Tongue (tissue), 2 donors: ENCODE measurements around the gene RPL39L. TPM values are rescaled to one million over a fixed set of nuclear protein-coding genes. Genes with fewer than 3 reads are reported as not detected.
"Not testable (repeated sequence)": the region's sequence is repeated elsewhere in the genome, so short reads cannot be mapped to it uniquely, and the experiment has no call there.

Experiments used
- DNase-seq: peaks from one replicate; pipeline ENCODE4 v3.0.0-alpha.2; 2015
- total RNA-seq: library from RNA; depleted of rRNA; stranded (reverse); fragments of >200 nt; gene quantifications from one replicate; pipeline ENCODE4 v1.2.3, GENCODE V29; 2014

RPL39L gene
- 3.0 TPM for total RNA-seq

DNA sequence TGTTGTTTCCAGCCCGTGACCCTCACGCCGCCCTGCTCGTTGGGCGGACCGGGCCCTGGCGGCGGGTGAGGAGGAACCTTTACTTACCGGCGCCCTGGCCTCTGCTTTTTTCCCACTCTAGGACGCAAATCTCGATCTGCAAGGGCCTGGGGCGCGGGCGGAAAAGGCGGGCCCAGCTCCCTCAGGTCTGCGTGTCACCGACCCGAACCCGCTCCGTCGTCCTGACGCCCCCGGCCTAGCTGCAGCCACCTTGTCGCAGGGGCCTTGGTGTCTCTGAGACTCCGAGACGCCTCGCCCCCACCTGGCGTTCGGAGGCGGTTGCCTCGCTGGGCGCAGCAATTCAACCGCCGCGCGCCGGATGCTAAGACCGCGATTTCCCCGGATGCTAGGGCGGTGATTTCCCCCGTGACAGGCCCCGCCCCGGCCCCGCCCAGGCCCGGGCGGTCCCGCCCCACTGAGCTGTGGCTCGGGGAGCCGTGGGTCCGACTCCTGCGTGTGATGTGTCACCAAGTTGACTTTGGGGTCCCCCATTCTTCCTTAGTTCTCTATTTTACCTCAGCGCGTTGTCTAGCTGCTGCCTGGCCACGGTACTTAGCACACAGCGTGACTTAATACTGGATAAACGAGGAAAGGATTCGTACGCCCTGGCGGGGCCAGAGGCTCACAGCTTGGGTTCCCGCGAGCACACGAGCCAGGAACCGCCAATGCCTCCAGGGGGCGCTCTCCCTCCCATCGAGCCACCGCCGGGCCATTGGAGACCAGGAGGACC is at the start of gene RPL39L:
TSS of gene RPL39L (minus strand) at position 371 of the 769 bp plus-strand sequence. CDS start 18,196 bp downstream, outside the sequence.
- DNase-seq = peak; percentile 91

GRCh38 chr3:187188931-187189330 is 49.6 kb upstream of the RPL39L start:
- DNase-seq = no peak

- DNase-seq = peak; percentile 38
Observed at GRCh38 chr3:187186801-187187421, 47.6 kb upstream of the RPL39L start.

DNA sequence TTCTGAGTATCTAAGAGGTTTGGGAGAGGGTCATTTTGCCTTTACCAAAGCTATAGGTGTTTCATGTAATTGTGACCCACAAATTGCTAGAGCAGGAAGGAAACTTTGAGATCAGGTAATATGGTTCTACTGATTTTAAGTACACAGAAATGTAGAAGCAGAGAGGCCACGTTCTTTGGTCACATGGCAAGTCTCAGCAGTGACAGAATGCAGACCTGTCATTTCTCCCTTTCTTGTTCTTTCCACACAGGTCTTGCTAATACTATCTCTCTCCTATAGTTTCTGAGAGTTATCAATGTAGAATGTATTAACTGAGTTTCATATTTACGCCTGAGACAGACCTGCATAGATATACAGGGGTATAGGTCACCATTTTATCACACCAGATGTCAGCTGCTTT is 47.1 kb upstream of the RPL39L start:
- DNase-seq = no peak

DNA sequence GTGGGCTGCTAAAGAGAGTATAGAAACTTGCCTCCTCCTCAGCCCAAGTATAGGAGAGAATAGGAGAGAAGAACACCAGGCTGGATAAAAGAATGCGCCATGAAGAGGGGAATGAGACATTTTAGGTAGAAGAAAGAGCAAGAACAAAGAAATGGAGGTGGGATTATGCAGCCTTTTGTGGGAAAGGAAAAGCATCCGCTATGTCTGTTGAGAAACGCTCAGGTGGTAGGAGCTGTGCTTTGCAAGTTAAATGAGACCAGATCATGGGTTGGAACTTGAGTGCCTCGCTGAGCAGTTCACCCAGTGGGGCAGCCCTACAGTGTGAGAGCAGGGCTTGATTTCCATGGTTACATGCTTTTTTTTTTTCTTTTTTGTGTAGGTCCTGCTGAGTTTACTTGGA is 46.5 kb upstream of the RPL39L start:
- no peak for DNase-seq

DNA sequence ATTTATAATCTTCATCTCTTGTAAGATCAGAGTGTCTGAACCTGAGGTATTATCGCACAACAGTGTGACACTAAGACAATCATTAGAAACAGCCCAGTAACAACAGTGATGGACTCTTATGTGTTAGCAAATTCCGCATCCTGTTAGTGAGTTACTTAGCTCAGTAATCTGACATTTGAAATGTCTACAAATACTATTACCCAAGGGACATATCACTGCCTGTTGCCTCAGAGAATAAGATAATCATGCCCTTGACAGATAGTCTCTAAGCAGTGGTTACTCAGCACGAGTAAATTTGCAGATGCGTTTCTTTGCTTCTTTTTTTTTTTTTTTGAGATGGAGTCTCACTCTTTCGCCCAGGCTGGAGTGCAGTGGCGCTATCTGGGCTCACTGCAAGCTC is 44.6 kb upstream of the RPL39L start:
- no peak for DNase-seq

DNA sequence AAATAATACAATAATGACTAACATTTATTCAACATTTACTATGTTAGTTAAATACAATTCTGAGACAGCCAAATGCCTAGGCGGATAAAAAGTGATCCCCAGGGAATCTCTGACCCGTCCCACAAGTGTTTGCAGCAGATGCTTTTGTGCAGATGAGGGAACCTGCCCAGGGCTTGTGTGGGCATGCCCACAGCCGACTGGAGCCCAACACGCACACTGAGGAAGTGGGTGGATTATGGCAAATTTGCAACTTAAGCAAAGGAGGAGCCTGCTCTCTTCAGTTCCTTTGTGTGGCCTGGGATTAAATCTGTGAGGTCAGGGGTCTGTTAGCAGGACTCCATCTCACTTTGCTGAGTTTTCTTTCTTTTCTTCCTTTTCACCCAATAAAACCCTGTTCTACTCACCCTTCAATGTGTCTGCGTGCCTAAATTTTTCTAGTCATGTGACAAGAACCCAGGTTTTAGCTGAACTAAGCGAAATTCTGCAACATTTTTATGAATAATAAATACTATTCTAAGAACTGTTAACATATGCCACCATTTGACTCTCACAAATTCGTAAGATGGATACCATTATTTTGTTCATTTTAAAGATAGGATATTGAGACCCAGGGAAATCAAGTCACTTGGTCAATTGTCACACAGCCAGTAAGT is 44.0 kb upstream of the RPL39L start:
- no peak for DNase-seq

DNA sequence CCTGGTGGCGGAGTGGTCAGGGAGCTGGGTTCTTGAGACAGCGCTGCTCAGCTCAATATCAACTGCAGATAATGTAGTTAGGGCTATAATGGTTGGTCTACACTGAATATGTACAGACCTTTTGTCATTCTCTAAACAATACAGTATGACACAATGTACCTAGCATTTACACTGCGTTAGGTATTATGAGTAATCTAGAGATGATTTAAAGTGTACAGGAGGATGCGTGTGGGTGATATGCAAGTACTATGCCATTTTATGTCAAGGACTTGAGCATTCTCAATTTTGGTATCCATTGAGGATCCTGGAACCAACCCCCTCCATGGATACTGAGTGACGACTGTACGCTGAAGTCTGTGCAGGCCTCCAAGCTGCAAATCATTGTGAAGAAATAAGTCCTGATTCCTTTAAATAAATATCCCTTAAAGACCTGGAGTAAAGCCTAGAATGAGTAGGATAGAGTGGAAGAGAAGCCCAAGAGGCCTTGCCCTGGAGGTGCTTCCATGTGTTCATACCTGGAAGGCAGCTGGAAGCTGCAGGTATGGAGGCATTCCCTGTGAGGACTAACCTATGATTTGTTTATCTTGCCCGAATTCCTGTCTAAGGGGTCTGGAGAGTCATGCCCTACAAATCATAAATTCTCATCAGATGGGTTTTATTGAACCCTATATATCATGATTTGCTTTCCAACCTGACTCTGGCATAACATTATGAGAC is 42.3 kb upstream of the RPL39L start:
- no peak for DNase-seq

DNA sequence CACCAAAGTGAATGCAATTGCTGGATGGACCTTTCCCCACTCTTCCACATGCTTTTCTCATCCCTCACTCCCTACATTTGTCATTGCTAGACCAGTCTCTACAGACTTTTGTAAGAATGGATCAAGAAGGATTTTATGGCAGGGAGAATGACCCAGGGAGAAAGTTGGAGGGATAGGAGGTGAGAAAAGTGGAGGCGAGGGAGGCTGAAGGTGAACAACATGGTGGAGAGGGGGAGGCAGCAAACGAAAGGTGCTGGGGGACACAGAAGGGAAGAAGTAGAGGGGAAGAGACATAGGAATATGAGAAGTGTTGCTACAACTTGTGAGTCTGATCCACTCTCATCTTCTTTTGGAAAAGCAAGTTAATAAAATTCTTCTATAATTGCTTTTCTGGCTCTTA is 33.6 kb upstream of the RPL39L start:
- no peak for DNase-seq

- DNase-seq = not testable (repeated sequence)
Observed at GRCh38 chr3:187170911-187171310, 31.6 kb upstream of the RPL39L start.

GRCh38 chr3:187169231-187169960 is 30.1 kb upstream of the RPL39L start:
- no peak for DNase-seq

DNA sequence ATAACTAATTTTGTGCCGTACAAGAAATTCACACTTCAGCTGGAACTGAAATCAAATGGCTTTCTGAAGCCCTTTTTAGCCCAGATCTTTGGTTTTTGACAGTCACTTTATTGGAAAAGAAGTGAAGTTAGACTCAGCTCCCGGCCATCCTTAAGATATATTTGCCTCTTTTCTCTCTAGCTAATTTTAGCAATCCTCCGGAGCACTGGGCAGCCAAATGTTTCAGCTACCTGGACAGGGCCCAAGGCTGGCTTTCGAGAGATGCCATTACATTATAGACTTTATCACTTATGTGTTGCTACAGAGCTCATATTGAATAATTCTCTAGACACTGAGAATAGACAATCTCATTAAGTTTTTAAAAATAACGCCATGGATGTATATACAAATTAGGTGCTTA is 28.5 kb upstream of the RPL39L start:
- DNase-seq = no peak

DNA sequence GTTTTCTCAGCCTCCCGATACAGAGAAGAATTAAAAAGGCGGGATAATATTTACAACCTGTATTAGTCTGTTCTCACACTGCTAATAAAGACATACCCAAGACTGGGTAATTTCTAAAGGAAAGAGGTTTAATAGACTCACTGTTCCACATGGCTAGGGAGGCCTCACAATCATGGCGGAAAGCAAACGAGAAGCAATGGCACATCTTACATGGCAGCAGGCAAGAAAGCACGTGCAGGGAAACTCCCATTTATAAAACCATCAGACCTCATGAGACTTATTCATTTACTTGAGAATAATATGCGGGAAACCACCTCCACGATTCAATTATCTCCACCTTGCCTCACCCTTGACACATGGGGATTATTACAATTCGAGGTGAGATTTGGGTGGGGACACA is 27.5 kb upstream of the RPL39L start:
- DNase-seq = no peak

- peak; percentile 84 for DNase-seq
Observed at GRCh38 chr3:187165144-187165543, 25.8 kb upstream of the RPL39L start.

DNA sequence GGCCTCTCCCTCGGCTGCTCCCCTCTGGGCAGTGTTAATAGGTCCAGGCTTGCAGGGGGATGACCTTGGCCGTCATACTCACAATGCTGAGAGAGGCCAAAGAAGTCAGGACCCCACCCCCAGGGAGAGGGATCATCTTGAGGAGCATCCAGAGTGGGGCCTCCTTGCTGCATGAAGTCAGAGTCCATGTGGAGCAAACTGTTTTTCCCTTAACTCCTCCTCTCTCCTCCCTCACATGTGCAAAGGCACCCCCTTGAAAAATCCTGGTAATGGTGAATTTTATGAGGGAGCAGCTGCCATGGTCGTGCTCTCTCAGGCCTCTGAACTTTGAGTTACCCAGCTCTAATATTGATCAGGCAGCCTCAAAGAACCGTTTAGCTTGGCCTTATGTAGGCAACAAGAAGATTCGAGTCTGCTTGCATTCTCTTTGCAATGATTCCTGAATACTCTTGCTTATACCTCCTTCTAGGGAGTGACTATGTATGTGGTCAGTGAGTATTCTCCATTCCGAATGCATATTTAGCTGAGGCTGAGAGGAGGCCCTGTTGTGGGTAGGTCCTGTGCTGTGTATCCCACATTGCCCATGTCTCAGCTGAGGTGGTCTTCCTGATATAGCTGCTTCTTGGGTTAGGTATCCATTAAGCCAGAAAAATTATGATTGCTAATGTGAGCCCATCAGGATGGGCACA is 23.1 kb upstream of the RPL39L start:
- DNase-seq = no peak

GRCh38 chr3:187161556-187161955 is 22.3 kb upstream of the RPL39L start:
- DNase-seq = no peak

DNA sequence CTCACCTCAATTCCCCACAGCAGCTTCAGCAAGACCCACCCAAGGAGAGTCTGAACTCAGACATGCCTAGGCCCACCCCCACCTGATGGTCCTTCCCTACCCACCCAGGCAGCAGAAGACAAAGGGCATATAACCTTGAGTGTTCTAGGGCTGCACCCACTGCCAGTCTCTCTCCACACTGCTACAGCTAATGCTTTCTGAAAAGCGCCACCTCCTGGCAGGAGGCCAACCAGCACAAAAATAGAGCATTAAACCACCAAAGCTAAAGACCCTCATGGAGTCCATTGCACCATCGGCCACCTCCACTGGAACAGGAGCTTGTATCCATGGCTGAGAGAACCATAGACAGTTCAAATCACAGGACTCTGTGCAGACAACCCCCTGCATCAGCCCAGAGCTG is 11.3 kb upstream of the RPL39L start:
- DNase-seq = no peak

DNA sequence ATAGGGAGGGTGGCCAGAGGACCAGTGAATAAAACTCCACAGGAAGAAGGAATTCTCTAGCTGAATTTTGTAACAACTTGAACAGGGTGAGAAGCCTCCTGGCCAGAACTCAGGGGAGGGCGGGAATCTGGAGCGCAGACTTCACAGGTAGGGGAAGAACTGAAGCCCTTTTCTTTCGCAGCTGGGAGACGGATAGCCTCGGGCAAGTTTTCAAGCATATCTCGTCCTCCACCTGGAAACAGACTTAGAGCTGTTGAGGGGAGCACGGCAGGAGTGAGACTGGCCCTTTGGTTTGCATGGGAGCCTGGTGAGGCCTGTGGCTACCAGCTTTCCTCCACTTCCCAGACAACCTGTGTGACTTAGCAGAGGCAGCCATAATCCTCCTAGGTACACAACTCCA is 10.9 kb upstream of the RPL39L start:
- DNase-seq = no peak

DNA sequence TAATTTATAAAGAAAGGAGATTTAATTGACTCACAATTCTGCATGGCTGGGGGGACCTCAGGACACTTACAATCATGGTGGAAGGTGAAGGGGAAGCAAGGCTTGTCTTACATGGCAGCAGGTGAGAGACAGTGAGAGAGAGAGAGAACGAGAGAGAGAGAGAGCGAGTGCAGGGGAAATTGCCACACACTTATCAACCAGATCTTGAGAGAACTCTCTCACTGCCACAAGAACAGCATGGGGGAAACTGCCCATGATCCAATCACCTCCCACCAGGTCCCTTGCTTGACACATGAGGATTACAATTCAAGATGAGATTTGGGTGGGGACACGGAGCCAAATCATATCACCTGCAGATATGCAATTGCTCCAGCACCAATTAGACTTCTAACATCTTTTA is 7.1 kb upstream of the RPL39L start:
- DNase-seq = no peak

GRCh38 chr3:187145149-187145895 is 6.0 kb upstream of the RPL39L start:
- no peak for DNase-seq

DNA sequence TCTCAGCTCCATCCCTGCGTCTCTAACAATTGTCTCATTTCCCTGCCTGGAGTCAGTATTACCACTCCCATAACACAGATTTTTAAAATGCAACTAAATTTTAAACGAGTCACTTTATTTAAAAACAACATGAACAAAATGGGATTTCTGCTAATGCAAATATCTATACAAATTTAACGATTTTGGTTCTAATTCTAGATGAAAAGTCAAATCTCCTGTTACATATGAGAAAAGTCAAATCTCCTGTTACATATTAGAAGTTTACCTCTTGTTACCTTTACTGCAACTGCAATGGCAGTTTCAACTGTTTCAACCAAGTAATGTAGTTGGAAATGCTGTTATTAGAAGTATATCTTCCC is 578 bp upstream of the RPL39L start:
- no peak for DNase-seq
